WTC11 (cell line): ENCODE results near the gene BACH2. TPM values are rescaled to one million over a fixed set of nuclear protein-coding genes. Genes with fewer than 3 reads are reported as not detected.

Source experiments
- ATAC-seq: fragments of 200-7000 bp; cut with Tn5 transposase; 2 replicates; pipeline ENCODE4 v1.10.0; 2021; ENCODE audit warnings: mild to moderate bottlenecking, moderate library complexity
- CTCF ChIA-PET: fragments of 300-600 bp; sonication (Branson Sonifier 250); formaldehyde crosslinking; loops from one replicate; lab custom pipeline; 2021; ENCODE audit warnings: antibody characterized with exemption; lab: Charles Lee
- POLR2A ChIA-PET: fragments of 350-600 bp; sonication (Branson Sonifier 250); formaldehyde crosslinking; loops from one replicate; lab custom pipeline; 2021; ENCODE audit warnings: antibody characterized with exemption; lab: Charles Lee
- DNase-seq: peaks from one replicate; pipeline ENCODE4 v3.0.0; 2021; ENCODE audit warnings: low spot score
- H3K27ac Mint-ChIP-seq: 2 replicates; pipeline ENCODE4 v1.8.0; 2021; ENCODE audit warnings: mixed read lengths
- H3K27me3 Mint-ChIP-seq: 2 replicates; pipeline ENCODE4 v1.8.0; 2021; ENCODE audit warnings: low read depth, mild to moderate bottlenecking, moderate library complexity, mixed read lengths
- H3K36me3 Mint-ChIP-seq: 2 replicates; pipeline ENCODE4 v1.8.0; 2021; ENCODE audit warnings: mixed read lengths
- H3K4me1 Mint-ChIP-seq: 2 replicates; pipeline ENCODE4 v1.8.0; 2022; ENCODE audit warnings: mixed read lengths
- H3K4me3 Mint-ChIP-seq: 2 replicates; pipeline ENCODE4 v1.8.0; 2021; ENCODE audit warnings: mild to moderate bottlenecking, moderate library complexity, mixed read lengths
- H3K9me3 Mint-ChIP-seq: 2 replicates; pipeline ENCODE4 v1.8.0; 2021; ENCODE audit warnings: mixed read lengths
- ATF1 ChIP-seq: sonication (generic); formaldehyde crosslinking; IDR thresholded peaks from 2 replicates; pipeline ENCODE4 v1.8.1; 2023; ENCODE audit warnings: mild to moderate bottlenecking, moderate library complexity, missing genetic modification reagents
- FOXK1 ChIP-seq: sonication (generic); formaldehyde crosslinking; IDR thresholded peaks from 2 replicates; pipeline ENCODE4 v1.8.0; 2022; ENCODE audit warnings: mild to moderate bottlenecking, moderate library complexity, missing genetic modification reagents
- JUN ChIP-seq: sonication (generic); formaldehyde crosslinking; IDR thresholded peaks from 2 replicates; pipeline ENCODE4 v1.8.0; 2023; ENCODE audit warnings: mild to moderate bottlenecking, missing genetic modification reagents
- KAT7 ChIP-seq: sonication (generic); formaldehyde crosslinking; IDR thresholded peaks from 2 replicates; pipeline ENCODE4 v1.8.1; 2023; ENCODE audit warnings: missing genetic modification reagents, mild to moderate bottlenecking, borderline replicate concordance
- NFATC4 ChIP-seq: fragments of 250-450 bp; sonication (Bioruptor Pico); IDR thresholded peaks from 2 replicates; pipeline ENCODE4 v1.9.0; 2021; ENCODE audit warnings: mild to moderate bottlenecking
- NFYB ChIP-seq: sonication (generic); formaldehyde crosslinking; conservative IDR thresholded peaks from 2 replicates; pipeline ENCODE4 v1.8.0; 2022; ENCODE audit warnings: low read depth, missing genetic modification reagents
- NR3C1 ChIP-seq: sonication (generic); formaldehyde crosslinking; conservative IDR thresholded peaks from 2 replicates; pipeline ENCODE4 v1.8.1; 2023; ENCODE audit warnings: low read depth, mild to moderate bottlenecking, missing genetic modification reagents
- RORB ChIP-seq: fragments of 250-450 bp; sonication (Bioruptor Pico); IDR thresholded peaks from 2 replicates; pipeline ENCODE4 v1.9.0; 2021; ENCODE audit warnings: mild to moderate bottlenecking
- SMAD3 ChIP-seq: sonication (generic); formaldehyde crosslinking; IDR thresholded peaks from 2 replicates; pipeline ENCODE4 v1.8.0; 2022; ENCODE audit warnings: missing genetic modification reagents, mild to moderate bottlenecking, borderline replicate concordance
- SOX15 ChIP-seq: fragments of 250-450 bp; sonication (Bioruptor Pico); IDR thresholded peaks from 2 replicates; pipeline ENCODE4 v1.9.0; 2021; ENCODE audit warnings: mild to moderate bottlenecking
- TEAD4 ChIP-seq: sonication (generic); formaldehyde crosslinking; IDR thresholded peaks from 2 replicates; pipeline ENCODE4 v1.8.0; 2022; ENCODE audit warnings: mild to moderate bottlenecking, missing genetic modification reagents
- ZBTB21 ChIP-seq: sonication (generic); formaldehyde crosslinking; IDR thresholded peaks from 2 replicates; pipeline ENCODE4 v1.8.1; 2023; ENCODE audit warnings: mild to moderate bottlenecking, missing genetic modification reagents, borderline replicate concordance
- ZNF121 ChIP-seq: sonication (generic); formaldehyde crosslinking; IDR thresholded peaks from 2 replicates; pipeline ENCODE4 v1.8.0; 2023; ENCODE audit warnings: missing genetic modification reagents
- ZNF219 ChIP-seq: sonication (generic); formaldehyde crosslinking; IDR thresholded peaks from 2 replicates; pipeline ENCODE4 v1.8.0; 2023; ENCODE audit warnings: missing genetic modification reagents, mild to moderate bottlenecking, borderline replicate concordance
- ZNF416 ChIP-seq: fragments of 250-450 bp; sonication (Bioruptor Pico); IDR thresholded peaks from 2 replicates; pipeline ENCODE4 v1.9.0; 2021; ENCODE audit warnings: mild to moderate bottlenecking, inconsistent platforms
- total RNA-seq: library from RNA; stranded (reverse); gene quantifications from 3 replicates; pipeline ENCODE4 v1.2.3, GENCODE V29; 2021
- TF ChIP-seq, protein P1 (sequence below): sonication (generic); formaldehyde crosslinking; IDR thresholded peaks from 2 replicates; pipeline ENCODE4 v1.8.0; 2023; ENCODE audit warnings: missing genetic modification reagents
- TF ChIP-seq, protein P2 (sequence below): fragments of 250-450 bp; sonication (Bioruptor Pico); IDR thresholded peaks from 2 replicates; pipeline ENCODE4 v1.9.0; 2021; ENCODE audit warnings: mild to moderate bottlenecking, borderline replicate concordance
- TF ChIP-seq, protein P3 (sequence below): sonication (generic); formaldehyde crosslinking; IDR thresholded peaks from 2 replicates; pipeline ENCODE4 v1.8.1; 2023; ENCODE audit warnings: mild to moderate bottlenecking, moderate library complexity, missing genetic modification reagents
- TF ChIP-seq, protein P4 (sequence below): sonication (generic); formaldehyde crosslinking; IDR thresholded peaks from 2 replicates; pipeline ENCODE4 v1.8.1; 2023; ENCODE audit warnings: mild to moderate bottlenecking, missing genetic modification reagents, borderline replicate concordance
- TF ChIP-seq, protein P5 (sequence below): fragments of 250-450 bp; sonication (Bioruptor Pico); conservative IDR thresholded peaks from 2 replicates; pipeline ENCODE4 v1.9.0; 2021; ENCODE audit warnings: mild to moderate bottlenecking

BACH2 gene
- total RNA-seq, 1 experiment from 2014 or later = 5.9 TPM

DNA sequence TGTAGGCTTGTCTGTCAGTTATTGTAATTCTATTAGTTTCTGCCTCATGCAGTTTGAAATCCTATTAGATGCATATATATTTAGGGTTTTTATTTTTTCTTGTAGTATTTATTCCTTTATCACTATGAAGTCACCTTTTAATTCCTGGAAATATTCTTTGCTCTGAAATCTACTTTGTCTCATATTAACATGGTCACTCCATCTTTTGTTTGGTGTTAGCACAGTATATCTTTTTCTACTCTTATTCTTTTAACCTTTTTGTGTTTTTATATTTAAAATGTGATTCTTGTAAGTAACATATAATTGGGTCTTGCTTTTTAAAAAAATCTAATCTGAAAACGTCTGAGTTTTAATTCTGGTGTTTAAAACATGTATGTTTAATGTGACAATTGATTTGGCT is 280.8 kb downstream of the BACH2 start:
- Mint-ChIP-seq H3K4me3 (no peak overlapping the region), H3K4me1 (no peaks in the 10 kb centered on the region), H3K36me3 (no peaks in the 10 kb centered on the region), H3K27ac (no peak overlapping the region), H3K27me3 (no peaks in the 10 kb centered on the region), H3K9me3 (peaks cover 8% of the 10 kb centered on the region; the same call in 1 of the 2 replicates)
- no peak for ATAC-seq
- CTCF ChIA-PET = no interaction called here
- POLR2A ChIA-PET = no interaction called here
- DNase-seq = no peak
- TF ChIP-seq ZNF416 (CRISPR knock-in tag) (no peak), TEAD4 (CRISPR knock-in tag) (no peak), ATF1 (CRISPR knock-in tag) (no peak), NR3C1 (CRISPR knock-in tag) (no peak), ZBTB21 (CRISPR knock-in tag) (no peak), NFYB (CRISPR knock-in tag) (no peak), SMAD3 (CRISPR knock-in tag) (no peak), NFATC4 (no peak), JUN (CRISPR knock-in tag) (no peak), RORB (no peak), ZNF121 (no peak), FOXK1 (CRISPR knock-in tag) (no peak), SOX15 (CRISPR knock-in tag) (no peak), KAT7 (CRISPR knock-in tag) (no peak), ZNF219 (CRISPR knock-in tag) (no peak)
- TF ChIP-seq, protein P1, sequence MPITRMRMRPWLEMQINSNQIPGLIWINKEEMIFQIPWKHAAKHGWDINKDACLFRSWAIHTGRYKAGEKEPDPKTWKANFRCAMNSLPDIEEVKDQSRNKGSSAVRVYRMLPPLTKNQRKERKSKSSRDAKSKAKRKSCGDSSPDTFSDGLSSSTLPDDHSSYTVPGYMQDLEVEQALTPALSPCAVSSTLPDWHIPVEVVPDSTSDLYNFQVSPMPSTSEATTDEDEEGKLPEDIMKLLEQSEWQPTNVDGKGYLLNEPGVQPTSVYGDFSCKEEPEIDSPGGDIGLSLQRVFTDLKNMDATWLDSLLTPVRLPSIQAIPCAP (CRISPR knock-in tag) = no peak
- TF ChIP-seq, protein P2, sequence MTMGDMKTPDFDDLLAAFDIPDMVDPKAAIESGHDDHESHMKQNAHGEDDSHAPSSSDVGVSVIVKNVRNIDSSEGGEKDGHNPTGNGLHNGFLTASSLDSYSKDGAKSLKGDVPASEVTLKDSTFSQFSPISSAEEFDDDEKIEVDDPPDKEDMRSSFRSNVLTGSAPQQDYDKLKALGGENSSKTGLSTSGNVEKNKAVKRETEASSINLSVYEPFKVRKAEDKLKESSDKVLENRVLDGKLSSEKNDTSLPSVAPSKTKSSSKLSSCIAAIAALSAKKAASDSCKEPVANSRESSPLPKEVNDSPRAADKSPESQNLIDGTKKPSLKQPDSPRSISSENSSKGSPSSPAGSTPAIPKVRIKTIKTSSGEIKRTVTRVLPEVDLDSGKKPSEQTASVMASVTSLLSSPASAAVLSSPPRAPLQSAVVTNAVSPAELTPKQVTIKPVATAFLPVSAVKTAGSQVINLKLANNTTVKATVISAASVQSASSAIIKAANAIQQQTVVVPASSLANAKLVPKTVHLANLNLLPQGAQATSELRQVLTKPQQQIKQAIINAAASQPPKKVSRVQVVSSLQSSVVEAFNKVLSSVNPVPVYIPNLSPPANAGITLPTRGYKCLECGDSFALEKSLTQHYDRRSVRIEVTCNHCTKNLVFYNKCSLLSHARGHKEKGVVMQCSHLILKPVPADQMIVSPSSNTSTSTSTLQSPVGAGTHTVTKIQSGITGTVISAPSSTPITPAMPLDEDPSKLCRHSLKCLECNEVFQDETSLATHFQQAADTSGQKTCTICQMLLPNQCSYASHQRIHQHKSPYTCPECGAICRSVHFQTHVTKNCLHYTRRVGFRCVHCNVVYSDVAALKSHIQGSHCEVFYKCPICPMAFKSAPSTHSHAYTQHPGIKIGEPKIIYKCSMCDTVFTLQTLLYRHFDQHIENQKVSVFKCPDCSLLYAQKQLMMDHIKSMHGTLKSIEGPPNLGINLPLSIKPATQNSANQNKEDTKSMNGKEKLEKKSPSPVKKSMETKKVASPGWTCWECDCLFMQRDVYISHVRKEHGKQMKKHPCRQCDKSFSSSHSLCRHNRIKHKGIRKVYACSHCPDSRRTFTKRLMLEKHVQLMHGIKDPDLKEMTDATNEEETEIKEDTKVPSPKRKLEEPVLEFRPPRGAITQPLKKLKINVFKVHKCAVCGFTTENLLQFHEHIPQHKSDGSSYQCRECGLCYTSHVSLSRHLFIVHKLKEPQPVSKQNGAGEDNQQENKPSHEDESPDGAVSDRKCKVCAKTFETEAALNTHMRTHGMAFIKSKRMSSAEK = no peak
- TF ChIP-seq, protein P3, sequence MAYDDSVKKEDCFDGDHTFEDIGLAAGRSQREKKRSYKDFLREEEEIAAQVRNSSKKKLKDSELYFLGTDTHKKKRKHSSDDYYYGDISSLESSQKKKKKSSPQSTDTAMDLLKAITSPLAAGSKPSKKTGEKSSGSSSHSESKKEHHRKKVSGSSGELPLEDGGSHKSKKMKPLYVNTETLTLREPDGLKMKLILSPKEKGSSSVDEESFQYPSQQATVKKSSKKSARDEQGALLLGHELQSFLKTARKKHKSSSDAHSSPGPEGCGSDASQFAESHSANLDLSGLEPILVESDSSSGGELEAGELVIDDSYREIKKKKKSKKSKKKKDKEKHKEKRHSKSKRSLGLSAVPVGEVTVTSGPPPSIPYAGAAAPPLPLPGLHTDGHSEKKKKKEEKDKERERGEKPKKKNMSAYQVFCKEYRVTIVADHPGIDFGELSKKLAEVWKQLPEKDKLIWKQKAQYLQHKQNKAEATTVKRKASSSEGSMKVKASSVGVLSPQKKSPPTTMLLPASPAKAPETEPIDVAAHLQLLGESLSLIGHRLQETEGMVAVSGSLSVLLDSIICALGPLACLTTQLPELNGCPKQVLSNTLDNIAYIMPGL = no peak
- TF ChIP-seq, protein P4, sequence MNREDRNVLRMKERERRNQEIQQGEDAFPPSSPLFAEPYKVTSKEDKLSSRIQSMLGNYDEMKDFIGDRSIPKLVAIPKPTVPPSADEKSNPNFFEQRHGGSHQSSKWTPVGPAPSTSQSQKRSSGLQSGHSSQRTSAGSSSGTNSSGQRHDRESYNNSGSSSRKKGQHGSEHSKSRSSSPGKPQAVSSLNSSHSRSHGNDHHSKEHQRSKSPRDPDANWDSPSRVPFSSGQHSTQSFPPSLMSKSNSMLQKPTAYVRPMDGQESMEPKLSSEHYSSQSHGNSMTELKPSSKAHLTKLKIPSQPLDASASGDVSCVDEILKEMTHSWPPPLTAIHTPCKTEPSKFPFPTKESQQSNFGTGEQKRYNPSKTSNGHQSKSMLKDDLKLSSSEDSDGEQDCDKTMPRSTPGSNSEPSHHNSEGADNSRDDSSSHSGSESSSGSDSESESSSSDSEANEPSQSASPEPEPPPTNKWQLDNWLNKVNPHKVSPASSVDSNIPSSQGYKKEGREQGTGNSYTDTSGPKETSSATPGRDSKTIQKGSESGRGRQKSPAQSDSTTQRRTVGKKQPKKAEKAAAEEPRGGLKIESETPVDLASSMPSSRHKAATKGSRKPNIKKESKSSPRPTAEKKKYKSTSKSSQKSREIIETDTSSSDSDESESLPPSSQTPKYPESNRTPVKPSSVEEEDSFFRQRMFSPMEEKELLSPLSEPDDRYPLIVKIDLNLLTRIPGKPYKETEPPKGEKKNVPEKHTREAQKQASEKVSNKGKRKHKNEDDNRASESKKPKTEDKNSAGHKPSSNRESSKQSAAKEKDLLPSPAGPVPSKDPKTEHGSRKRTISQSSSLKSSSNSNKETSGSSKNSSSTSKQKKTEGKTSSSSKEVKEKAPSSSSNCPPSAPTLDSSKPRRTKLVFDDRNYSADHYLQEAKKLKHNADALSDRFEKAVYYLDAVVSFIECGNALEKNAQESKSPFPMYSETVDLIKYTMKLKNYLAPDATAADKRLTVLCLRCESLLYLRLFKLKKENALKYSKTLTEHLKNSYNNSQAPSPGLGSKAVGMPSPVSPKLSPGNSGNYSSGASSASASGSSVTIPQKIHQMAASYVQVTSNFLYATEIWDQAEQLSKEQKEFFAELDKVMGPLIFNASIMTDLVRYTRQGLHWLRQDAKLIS = no peak
- TF ChIP-seq, protein P5, sequence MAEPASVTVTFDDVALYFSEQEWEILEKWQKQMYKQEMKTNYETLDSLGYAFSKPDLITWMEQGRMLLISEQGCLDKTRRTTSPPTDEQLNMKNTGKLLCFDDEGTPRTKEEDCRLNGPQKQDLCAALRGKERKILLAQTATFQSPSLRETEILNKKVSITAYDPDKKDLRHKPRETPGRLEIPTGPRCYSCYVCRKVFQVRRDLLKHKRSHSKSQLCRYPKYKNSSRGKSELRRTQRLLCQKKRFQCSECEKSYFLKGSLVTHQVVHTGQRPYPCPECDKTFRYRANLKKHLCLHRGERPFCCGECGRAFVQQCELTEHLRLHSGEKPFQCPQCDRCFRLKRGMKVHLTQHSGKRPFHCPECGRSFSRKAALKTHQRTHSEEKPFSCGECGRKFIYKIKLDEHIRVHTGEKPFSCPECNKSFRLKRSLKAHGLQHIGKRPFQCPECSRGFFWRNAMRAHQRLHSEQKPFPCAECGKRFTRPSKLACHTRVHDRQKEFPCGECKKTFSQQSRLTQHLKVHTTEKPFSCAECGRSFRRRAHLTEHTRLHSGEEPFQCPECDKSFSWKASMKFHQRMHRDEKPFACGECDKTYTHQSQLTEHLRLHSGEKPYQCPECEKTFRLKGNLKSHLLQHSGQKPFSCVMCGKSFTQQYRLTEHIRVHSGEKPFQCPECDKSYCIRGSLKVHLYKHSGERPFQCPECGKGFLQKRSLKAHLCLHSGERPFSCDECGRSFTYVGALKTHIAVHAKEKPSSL = no peak
